ENCODE measurements around the gene PLEKHG2. TPM values are rescaled to one million over a fixed set of nuclear protein-coding genes. Genes with fewer than 3 reads are reported as not detected.

PLEKHG2 gene
- total and polyA plus RNA-seq, 2 donors (not counting 1 experiment from before 2014, with no cell fraction given), result 13.1 to 13.7 TPM

GRCh38 chr19:39463403-39463802 lies 50.9 kb downstream of the PLEKHG2 start:
- Histone ChIP-seq H3K4me2 (ENCODE audit: extremely low read depth, insufficient read depth, low read length) (no peak overlapping the region), H2AFZ (ENCODE audit: low read length) (no peak overlapping the region), H3K4me3 (replicated peaks in 1 of 4; ENCODE audit: control extremely low read depth in 1 of 4, insufficient read depth in 1 of 4, low read depth in 3 of 4, low read length in 4 of 4) (no peak overlapping the region), H4K20me1 (ENCODE audit: control insufficient read depth, extremely low read depth, insufficient read depth, low read length) (no peaks in the 10 kb centered on the region), H3K27ac (ENCODE audit: insufficient read depth, low read length) (no peak overlapping the region), H3K4me1 (ENCODE audit: control insufficient read depth, extremely low read depth, insufficient read depth, low read length) (no peaks in the 10 kb centered on the region), H3K27me3 (ENCODE audit: control insufficient read depth, insufficient read depth, low read length) (no peaks in the 10 kb centered on the region), H3K36me3 (ENCODE audit: control insufficient read depth, insufficient read depth, low read length) (peaks cover 36% of the 10 kb centered on the region), H3K79me2 (ENCODE audit: control insufficient read depth, insufficient read depth, low read length) (no peaks in the 10 kb centered on the region), H3K9ac (ENCODE audit: insufficient read depth, low read length) (no peak overlapping the region), H3K9me3 (ENCODE audit: control insufficient read depth, insufficient read depth, low read depth, low read length) (no peaks in the 10 kb centered on the region)
- DNase-seq (ENCODE audit: low read depth in 2 of 2), result no peak
- no peak for TF ChIP-seq EZH2 (IDR thresholded peaks at IDR 0.05; ENCODE audit: low read length, missing control alignments)
- no peak for TF ChIP-seq CTCF (conservative IDR thresholded peaks at IDR 0.05 in 1 of 2, IDR thresholded peaks at IDR 0.05 in 1 of 2; ENCODE audit: low read depth in 1 of 2, low read length in 2 of 2)

GRCh38 chr19:39465956-39466747 lies 53.7 kb downstream of the PLEKHG2 start:
- no peak for DNase-seq (ENCODE audit: low read depth in 2 of 2)
- H3K36me3 ChIP-seq (ENCODE audit: control insufficient read depth, insufficient read depth, low read length), result peaks cover 40% of the 10 kb centered on the region
- H3K9me3 ChIP-seq (ENCODE audit: control insufficient read depth, insufficient read depth, low read depth, low read length), result no peaks in the 10 kb centered on the region

GRCh38 chr19:39467941-39468340 lies 55.5 kb downstream of the PLEKHG2 start:
- Histone ChIP-seq H3K4me1 (ENCODE audit: control insufficient read depth, extremely low read depth, insufficient read depth, low read length) (no peaks in the 10 kb centered on the region), H3K27ac (ENCODE audit: insufficient read depth, low read length) (no peak overlapping the region), H3K9me3 (ENCODE audit: control insufficient read depth, insufficient read depth, low read depth, low read length) (no peaks in the 10 kb centered on the region), H3K4me3 (replicated peaks in 1 of 4; ENCODE audit: control extremely low read depth in 1 of 4, insufficient read depth in 1 of 4, low read depth in 3 of 4, low read length in 4 of 4) (no peak overlapping the region), H3K79me2 (ENCODE audit: control insufficient read depth, insufficient read depth, low read length) (no peaks in the 10 kb centered on the region), H2AFZ (ENCODE audit: low read length) (no peak overlapping the region), H3K9ac (ENCODE audit: insufficient read depth, low read length) (no peak overlapping the region), H3K36me3 (ENCODE audit: control insufficient read depth, insufficient read depth, low read length) (peaks cover 48% of the 10 kb centered on the region), H3K27me3 (ENCODE audit: control insufficient read depth, insufficient read depth, low read length) (no peaks in the 10 kb centered on the region), H4K20me1 (ENCODE audit: control insufficient read depth, extremely low read depth, insufficient read depth, low read length) (no peaks in the 10 kb centered on the region), H3K4me2 (ENCODE audit: extremely low read depth, insufficient read depth, low read length) (no peak overlapping the region)
- TF ChIP-seq CTCF (conservative IDR thresholded peaks at IDR 0.05 in 1 of 2, IDR thresholded peaks at IDR 0.05 in 1 of 2; ENCODE audit: low read depth in 1 of 2, low read length in 2 of 2) (no peak), EZH2 (IDR thresholded peaks at IDR 0.05; ENCODE audit: low read length, missing control alignments) (no peak)
- DNase-seq (ENCODE audit: low read depth in 2 of 2), result no peak

More at GRCh38 chr19:39465956-39466747, 53.7 kb downstream of the PLEKHG2 start:
- no peak overlapping the region for H2AFZ ChIP-seq (ENCODE audit: low read length)
- no peak overlapping the region for H3K4me3 ChIP-seq (replicated peaks in 1 of 4; ENCODE audit: control extremely low read depth in 1 of 4, insufficient read depth in 1 of 4, low read depth in 3 of 4, low read length in 4 of 4)
- H3K4me1 ChIP-seq (ENCODE audit: control insufficient read depth, extremely low read depth, insufficient read depth, low read length), result no peaks in the 10 kb centered on the region
- H3K27me3 ChIP-seq (ENCODE audit: control insufficient read depth, insufficient read depth, low read length), result no peaks in the 10 kb centered on the region
- no peak overlapping the region for H3K4me2 ChIP-seq (ENCODE audit: extremely low read depth, insufficient read depth, low read length)
- no peaks in the 10 kb centered on the region for H4K20me1 ChIP-seq (ENCODE audit: control insufficient read depth, extremely low read depth, insufficient read depth, low read length)
- TF ChIP-seq CTCF (conservative IDR thresholded peaks at IDR 0.05 in 1 of 2, IDR thresholded peaks at IDR 0.05 in 1 of 2; ENCODE audit: low read depth in 1 of 2, low read length in 2 of 2) (no peak), EZH2 (IDR thresholded peaks at IDR 0.05; ENCODE audit: low read length, missing control alignments) (no peak)
- H3K9ac ChIP-seq (ENCODE audit: insufficient read depth, low read length), result no peak overlapping the region
- H3K27ac ChIP-seq (ENCODE audit: insufficient read depth, low read length), result no peak overlapping the region
- no peaks in the 10 kb centered on the region for H3K79me2 ChIP-seq (ENCODE audit: control insufficient read depth, insufficient read depth, low read length)
